Hematopoietic multipotent progenitor cell treated with erythropoietin and hydrocortisone succinate and interleukin-3 and kit ligand, for 8 days (in vitro differentiated cells): ENCODE measurements around the gene UNC45A.
"Not testable (repeated sequence)": the region's sequence is repeated elsewhere in the genome, so short reads cannot be mapped to it uniquely, and the experiment has no call there.

Experiments
- DNase-seq: peaks from one replicate; pipeline ENCODE4 v3.0.0-alpha.2; 2015

Gene UNC45A, protein sequence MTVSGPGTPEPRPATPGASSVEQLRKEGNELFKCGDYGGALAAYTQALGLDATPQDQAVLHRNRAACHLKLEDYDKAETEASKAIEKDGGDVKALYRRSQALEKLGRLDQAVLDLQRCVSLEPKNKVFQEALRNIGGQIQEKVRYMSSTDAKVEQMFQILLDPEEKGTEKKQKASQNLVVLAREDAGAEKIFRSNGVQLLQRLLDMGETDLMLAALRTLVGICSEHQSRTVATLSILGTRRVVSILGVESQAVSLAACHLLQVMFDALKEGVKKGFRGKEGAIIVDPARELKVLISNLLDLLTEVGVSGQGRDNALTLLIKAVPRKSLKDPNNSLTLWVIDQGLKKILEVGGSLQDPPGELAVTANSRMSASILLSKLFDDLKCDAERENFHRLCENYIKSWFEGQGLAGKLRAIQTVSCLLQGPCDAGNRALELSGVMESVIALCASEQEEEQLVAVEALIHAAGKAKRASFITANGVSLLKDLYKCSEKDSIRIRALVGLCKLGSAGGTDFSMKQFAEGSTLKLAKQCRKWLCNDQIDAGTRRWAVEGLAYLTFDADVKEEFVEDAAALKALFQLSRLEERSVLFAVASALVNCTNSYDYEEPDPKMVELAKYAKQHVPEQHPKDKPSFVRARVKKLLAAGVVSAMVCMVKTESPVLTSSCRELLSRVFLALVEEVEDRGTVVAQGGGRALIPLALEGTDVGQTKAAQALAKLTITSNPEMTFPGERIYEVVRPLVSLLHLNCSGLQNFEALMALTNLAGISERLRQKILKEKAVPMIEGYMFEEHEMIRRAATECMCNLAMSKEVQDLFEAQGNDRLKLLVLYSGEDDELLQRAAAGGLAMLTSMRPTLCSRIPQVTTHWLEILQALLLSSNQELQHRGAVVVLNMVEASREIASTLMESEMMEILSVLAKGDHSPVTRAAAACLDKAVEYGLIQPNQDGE

DNA sequence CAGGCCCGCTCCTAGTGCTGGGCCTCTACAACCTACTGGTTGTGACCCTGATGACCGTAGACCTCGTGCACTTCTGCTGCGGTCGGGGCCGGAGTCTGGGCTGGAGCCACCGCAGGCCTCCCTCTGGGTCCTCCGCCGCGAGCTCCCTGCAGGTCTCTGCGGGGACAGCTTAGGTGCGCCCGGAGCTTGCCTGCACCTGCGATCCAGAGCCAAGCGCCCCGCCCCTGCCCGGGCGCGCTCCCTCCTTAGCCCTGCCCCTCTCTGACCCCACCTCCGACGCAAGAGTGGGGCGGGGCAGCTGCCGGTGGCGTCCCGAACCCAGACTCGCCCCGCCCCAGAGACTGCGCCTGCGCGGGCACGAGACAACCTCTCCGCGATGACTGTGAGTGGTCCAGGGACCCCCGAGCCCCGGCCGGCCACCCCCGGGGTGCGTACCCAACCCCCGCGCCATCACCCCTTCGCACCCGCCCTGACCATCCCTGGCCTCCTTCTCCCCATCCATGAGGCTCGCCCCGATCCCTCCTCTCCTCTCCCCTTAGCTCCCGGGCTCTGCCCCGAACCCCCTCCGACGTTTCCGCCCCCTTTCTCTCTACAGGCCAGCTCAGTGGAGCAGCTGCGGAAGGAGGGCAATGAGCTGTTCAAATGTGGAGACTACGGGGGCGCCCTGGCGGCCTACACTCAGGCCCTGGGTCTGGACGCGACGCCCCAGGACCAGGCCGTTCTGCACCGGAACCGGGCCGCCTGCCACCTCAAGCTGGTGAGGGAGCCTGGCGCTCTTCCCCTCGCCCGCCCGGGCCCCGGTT lies at the start of gene UNC45A:
Gene UNC45A, plus strand, starts transcription at position 337 of the 803 bp plus-strand sequence. Its CDS starts 40 bp downstream, at position 377.
- DNase-seq: peak; percentile 89

DNA sequence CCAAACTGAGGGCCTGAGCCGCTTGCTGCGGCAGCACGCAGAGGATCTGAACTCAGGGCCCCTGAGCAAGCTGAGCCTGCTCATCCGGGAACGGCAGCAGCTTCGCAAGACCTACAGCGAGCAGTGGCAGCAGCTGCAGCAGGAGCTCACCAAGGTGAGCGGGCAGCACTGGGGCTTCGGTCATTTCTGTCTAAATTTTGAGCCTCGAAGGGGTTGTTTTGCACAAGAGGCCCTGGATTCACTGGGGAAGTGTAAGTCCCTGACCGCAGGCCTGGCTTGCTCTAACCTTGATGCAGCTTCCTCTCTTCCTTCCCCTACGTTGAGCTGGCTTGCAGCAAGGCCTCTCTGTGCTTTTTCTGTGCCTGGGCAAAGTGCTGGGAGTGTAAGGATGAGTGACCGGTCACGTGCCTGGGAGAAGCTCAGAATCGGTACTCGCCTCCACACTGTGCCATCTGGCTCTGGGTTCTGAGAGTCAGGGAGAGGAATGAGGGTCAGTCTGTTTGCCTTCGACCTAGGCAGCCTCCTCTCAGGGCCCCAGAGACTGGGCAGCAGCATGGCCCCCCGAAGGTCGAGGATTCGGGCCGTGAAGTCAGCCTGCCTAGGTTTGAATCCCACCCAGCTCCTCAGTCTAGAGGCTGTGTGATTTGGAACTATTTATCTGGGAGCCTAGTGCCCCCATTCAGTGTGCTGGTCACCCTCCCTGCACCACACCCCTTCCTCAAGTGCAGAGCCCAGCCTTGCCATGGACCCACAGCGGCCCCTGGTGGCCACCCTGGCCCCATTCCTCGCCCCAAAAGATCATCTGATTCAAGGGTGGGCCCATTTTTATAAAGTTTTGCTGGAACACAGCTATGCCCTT lies 49.4 kb upstream of the UNC45A start:
- DNase-seq: peak; percentile 86

DNA sequence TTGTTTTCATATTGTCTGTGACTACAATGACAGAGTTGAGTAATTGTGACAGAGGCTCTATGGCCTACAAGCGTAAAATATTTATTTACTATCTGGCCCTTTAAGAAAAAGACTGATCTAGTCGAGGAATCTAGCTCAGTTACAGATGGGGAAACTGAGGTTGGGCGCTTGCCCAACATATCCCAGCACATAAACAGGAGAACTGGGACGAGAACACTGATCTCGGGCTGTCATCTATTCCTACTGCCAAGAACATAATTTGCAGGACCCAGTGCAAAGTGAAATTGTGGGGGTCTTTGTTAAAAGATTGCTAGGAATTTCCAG lies 48.8 kb upstream of the UNC45A start:
- no peak for DNase-seq

DNA sequence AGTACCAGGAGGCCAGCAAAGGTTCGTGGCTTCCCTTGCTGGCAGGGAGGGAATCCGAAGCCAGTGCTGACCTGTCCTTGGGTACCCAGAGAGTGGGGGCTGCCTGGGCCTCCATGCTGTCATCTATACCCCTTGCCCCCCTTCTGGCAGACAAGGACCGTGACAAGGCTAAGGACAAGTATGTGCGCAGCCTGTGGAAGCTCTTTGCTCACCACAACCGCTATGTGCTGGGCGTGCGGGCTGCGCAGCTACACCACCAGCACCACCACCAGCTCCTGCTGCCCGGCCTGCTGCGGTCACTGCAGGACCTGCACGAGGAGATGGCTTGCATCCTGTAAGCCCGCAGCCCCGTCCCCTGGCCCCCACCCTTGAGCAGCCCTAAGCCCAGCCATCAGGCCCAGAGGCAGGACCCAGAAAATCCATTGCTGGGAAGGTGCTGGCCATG lies 48.0 kb upstream of the UNC45A start:
- DNase-seq: no peak

DNA sequence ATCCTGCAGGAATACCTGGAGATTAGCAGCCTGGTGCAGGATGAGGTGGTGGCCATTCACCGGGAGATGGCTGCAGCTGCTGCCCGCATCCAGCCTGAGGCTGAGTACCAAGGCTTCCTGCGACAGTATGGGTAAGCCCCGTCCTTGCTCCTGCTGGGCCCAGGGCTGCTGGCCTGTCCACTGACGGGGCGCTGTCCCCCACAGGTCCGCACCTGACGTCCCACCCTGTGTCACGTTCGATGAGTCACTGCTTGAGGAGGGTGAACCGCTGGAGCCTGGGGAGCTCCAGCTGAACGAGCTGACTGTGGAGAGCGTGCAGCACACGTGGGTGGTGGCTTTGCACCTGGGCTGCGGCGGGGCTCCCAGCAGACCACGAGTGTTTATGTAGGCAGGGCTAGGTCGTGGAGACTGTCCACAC lies 45.8 kb upstream of the UNC45A start:
- DNase-seq: no peak

DNA sequence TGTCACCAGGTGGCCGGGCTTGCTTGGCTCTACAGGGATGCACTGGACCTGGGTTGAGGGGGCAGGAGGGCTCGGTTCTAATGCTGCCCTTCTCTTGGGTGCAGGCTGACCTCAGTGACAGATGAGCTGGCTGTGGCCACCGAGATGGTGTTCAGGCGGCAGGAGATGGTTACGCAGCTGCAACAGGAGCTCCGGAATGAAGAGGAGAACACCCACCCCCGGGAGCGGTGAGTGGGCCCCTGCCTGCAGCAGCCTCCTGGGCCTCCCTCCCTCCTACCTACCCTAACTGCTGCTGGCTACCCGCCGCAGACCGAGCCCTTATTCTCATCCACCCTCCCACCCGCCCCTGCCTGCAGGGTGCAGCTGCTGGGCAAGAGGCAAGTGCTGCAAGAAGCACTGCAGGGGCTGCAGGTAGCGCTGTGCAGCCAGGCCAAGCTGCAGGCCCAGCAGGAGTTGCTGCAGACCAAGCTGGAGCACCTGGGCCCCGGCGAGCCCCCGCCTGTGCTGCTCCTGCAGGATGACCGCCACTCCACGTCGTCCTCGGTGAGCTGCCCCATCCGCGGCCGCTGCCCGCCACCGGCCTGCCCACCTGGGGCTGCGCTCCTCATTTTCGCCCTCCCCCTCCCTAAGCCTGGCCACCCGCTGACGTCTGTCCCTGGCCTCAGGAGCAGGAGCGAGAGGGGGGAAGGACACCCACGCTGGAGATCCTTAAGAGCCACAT lies 45.2 kb upstream of the UNC45A start:
- DNase-seq: no peak

DNA sequence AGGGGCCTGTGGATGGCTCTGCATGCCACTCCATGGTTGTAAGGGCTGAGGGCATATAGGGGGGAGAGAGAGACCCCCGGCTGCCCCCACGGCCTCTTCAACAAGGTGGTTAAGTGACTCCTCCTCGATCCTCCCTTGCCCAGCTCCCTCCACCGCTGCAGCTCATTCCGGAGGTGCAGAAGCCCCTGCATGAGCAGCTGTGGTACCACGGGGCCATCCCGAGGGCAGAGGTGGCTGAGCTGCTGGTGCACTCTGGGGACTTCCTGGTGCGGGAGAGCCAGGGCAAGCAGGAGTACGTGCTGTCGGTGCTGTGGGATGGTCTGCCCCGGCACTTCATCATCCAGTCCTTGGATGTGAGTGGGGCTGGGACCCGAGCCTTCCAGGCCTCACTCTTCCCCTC lies 44.2 kb upstream of the UNC45A start:
- DNase-seq: no peak

DNA sequence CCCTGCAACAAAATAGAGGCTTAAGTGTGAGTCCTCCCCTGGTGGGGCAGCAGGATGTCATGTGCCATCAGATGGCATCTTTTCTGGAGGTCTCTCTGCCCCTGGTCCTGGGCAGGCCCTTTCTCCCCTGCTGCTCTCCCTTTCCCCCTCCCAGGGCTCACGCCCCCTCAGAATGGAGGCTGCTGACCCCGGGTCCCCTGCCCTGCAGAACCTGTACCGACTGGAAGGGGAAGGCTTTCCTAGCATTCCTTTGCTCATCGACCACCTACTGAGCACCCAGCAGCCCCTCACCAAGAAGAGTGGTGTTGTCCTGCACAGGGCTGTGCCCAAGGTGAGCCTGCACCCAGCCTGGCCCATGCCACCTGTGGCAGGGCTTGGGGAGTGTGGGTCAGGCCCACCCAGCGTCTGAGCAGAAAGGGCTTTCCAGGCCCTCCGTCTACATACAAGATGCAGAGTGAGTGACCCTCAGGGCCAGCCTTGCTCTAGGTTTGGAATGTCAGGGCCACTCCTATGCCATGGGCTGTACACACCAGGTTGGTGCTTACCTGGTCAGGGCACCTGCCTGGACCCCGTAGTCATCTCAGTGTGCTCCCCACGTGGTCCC lies 43.6 kb upstream of the UNC45A start:
- no peak for DNase-seq

DNA sequence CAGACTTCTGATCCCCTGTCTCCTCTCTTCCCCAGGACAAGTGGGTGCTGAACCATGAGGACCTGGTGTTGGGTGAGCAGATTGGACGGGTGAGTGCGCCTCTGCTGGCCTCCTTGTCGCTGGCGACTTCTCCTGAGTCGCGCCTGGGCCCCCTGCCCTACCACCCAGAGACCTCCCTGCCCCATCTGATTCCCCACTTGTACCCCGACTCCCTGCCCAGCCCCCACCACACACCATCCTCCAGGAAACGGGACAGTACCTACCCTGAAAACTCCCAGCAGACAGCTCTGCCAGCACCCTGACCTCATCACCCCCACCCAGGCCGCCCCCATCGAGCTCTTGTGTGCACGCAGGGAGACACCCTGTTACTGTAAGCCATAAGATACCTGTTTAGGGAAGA lies 43.1 kb upstream of the UNC45A start:
- DNase-seq: no peak

DNA sequence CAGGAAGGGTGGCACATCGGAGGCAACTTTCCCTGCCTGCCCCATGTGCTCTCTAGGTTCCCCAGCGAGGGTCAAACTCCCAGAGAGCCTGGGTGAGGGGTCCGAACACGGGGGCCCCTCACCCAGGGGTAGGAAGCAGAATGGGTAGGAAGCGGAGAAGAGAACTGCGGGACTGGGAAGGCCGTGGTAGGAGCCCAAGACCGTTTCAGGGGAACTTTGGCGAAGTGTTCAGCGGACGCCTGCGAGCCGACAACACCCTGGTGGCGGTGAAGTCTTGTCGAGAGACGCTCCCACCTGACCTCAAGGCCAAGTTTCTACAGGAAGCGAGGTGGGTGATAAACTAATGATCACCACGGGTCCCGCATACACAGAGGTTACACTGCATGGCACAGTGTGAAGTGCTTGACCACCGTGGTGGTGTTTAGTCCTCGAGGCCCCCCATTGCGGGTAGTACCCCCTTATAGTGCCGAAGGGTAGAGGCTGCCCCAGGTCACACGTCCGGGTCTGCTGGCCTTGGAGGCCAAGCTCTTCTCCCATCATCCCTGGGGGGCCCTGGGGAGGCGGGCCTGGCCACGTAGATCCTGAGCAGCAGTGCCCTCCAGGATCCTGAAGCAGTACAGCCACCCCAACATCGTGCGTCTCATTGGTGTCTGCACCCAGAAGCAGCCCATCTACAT lies 42.4 kb upstream of the UNC45A start:
- DNase-seq: no peak

DNA sequence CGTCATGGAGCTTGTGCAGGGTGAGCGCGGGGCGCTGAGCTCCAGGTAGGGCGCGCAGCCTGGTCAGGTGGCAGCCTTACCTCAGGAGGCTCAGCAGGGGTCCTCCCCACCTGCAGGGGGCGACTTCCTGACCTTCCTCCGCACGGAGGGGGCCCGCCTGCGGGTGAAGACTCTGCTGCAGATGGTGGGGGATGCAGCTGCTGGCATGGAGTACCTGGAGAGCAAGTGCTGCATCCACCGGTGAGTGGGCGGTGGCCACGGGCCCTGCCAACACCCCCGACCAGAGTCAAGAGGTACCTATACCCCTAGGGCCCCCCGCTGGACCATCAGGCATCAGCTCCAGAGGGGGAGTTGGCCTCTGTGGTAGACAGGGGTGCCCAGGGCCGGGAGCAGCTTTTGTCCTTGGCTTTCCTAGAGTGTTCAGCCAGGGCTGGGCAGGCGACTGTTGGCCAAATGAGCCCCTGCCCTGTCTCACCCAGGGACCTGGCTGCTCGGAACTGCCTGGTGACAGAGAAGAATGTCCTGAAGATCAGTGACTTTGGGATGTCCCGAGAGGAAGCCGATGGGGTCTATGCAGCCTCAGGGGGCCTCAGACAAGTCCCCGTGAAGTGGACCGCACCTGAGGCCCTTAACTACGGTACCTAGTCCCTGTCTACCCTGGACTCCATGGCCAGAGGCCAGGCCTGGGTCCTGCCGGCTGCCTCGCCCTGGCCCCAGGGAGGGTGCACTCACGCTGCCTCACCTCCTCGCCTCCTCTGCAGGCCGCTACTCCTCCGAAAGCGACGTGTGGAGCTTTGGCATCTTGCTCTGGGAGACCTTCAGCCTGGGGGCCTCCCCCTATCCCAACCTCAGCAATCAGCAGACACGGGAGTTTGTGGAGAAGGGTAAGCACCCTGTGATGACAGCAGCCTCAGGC lies 41.7 kb upstream of the UNC45A start:
- peak; percentile 35 for DNase-seq

DNA sequence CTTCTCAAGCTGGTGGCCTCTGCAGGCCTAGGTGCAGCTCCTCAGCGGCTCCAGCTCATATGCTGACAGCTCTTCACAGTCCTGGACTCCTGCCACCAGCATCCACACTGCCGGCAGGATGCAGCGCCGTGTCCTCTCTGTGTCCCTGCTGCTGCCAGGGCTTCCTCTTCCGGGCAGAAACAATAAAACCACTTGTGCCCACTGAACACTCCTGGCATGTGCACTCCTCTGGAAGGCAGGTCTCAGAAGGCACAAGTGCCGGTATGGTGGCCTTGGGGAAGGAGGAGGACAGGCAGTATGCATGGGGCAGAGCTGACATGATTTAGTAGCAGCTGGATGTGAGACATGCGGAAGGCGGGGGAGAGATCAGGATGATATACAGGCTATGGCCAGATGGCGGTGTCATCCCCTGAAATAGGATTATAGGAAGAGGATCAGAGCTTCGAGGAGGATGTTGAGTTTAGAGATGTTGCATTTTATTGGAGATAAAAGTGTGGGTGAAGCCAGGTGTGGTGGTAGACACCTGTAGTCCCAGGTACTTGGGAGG lies 39.4 kb upstream of the UNC45A start:
- DNase-seq: peak; percentile 67

DNA sequence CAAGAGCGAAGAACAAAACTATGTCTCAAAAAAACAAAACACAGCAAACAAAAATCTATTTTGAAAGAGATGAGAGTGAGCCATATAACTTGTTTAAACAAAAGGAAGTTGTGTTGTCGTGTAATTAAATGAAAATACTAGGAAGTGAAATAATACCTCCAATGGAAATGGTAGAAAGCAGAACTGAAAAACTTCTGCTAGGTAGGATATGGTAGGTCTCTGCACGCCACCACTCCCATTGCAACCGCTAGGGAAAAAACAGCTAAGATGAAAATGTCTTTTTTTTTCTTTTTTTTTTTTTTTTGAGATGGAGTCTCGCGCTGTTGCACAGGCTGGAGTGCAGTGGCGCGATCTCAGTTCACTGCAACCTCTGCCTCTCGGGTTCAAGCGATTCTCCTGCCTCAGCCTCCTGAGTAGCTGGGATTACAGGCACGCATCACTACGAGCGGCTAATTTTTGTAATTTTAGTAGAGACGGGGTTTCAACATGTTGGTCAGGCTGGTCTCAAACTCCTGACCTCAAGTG lies 37.9 kb upstream of the UNC45A start:
- DNase-seq: not testable (repeated sequence)

DNA sequence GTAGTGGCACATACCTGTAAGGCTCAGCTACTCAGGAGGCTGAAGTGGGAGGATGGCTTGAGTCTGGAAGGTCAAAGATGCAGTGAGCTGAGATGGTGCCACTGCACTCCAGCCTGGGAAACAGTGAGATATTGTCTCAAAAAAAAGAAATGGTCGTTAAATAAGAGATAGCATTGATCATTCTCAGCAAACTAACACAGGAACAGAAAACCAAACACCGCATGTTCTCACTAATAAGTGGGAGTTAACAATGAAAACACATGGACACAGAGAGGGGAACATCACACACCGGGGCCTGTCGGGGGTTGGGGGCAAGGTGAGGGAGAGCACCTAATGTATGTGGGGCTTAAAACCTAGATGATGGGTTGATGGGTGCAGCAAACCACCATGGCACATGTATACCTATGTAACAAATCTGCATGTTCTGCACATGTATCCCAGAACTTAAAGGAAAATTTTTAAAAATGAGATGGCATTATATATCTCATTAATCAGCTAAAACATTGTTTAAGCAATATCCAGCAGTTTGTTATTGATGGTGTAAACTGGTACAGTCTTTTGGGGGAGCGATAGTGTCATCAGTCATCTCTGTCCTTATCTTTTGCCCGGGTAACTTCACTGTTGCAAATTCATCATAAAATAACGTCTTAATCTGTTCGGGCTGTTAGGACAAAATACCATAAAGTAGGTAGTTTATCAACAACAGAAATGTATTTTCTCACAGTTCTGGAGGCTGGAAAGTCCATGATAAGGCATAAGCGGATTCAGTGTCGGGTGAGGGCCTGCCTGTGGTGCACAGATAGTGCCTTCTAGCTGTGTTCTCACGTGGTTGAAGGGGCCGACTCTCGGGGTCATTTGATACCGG lies 33.7 kb upstream of the UNC45A start:
- peak; percentile 100 for DNase-seq

DNA sequence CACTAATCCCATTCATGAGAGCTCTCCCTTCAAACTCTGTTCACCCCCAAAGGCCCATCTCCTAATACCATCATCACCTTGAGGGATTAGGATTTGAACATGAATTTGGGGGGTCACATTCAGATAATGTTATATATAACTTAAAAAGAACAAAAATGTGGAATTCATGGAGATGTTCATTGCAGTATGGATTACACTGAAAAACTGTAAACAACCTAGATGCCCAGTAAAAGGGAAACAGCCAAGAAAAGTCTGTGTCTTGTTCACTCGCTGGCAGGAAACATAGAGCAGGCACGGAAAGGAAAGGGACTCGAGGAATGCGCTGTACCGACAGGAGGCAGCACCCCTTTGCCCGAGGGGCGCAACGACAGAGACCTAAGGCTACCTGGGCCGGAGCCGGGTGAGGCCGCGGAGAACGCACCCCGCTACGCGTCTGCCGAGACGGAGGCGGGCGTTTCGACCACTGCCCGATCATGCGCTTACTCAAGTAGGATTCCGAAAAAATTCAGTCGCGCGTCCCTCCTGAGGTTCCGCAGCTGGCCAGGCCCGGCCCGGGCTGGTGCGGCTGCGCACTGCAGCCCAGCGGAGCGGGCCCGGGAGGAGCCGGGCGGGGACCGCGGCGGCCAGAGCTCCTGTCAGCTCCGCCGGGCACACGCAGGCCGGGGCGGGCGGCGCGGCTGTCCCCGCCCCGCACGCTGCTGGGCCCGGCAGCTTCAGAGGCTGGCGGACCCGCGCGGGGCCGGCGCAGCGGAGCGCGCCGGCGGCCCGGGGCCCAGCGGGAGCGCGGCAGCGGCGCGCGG lies 32.8 kb upstream of the UNC45A start:
- DNase-seq: no peak

DNA sequence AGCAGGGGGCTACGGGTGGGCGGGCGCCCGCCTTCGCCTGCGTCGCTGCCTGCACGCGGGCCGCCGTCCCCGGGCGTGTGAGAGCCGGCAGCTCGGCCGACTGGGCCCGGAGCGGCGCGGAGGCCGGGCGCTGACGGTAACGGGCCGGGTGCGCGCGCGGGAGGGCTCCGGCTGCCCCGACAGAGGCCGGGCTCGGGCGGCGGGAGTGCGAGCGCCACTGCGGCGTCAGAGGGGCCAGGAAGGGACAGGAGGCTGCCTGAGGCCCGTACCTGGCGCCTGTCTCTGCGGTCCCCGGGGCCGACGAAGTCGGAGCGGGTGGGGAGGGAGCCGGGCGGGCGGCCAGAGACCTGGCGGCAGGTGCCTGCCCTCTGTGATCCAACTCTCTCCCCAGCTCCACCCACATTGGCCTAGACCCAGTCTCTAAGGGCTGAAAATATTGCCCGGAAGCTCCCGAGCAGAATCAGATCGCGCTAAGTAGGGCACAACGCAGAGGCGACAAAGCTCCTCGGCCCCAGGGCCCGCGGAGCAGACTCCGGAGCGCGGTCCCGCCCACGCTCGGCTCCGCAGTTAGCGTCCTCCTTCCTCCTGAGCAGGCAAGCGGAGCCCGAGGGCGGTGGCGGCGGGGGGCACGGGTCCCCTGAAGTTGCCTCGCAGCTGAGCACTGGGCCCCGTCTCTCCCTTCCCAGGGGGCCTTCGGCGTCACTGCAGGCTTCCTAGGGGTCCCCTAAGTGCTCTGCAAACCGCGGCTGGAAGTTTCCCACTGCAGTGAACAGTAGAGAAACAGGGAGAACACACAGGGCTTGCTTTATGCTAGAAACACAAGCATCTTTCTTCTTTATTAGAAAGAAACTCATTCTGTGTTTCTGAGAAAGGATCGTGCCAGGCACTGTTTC lies 32.0 kb upstream of the UNC45A start, which contains the start of gene MAN2A2:
Gene MAN2A2, plus strand, starts transcription at position 463 of the 893 bp plus-strand sequence. CDS start 906 bp downstream, outside the sequence.
- DNase-seq: peak; percentile 97
